Endothelial cell of umbilical vein (primary cell): ENCODE data around the gene ACAP2. TPM values are rescaled to one million over a fixed set of nuclear protein-coding genes. Genes with fewer than 3 reads are reported as not detected.

Experiments
- BruUV-seq: library from RNA; stranded (reverse); fragments of 400-500 nt; replicated peaks from 2 replicates; lab custom pipeline; 2021; lab: Mats Ljungman, UMichigan
- CTCF ChIA-PET: fragments of 300-600, 350-600 bp; sonication (Branson Sonifier 250); formaldehyde crosslinking; loops from one replicate; lab custom pipeline; 2021; ENCODE audit warnings: antibody characterized with exemption, inconsistent platforms; lab: Charles Lee
- POLR2A ChIA-PET: fragments of 300-600, 350-600 bp; sonication (Branson Sonifier 250); formaldehyde crosslinking; loops from one replicate; lab custom pipeline; 2021; ENCODE audit warnings: antibody characterized with exemption, inconsistent platforms; lab: Charles Lee
- DNase-seq: peaks from one replicate; pipeline ENCODE4 v3.0.0-alpha.2; 2011; ENCODE audit warnings: low read depth, low spot score
- FAIRE-seq: peaks from 2 replicates; lab custom pipeline; 2011; peaks lifted over from hg19 to GRCh38; lab: Jason Lieb, UNC
- H2AFZ ChIP-seq: 2 replicates; pipeline ENCODE4 v1.6.0; 2012; ENCODE audit warnings: low read depth, low read length, control low read depth, inconsistent platforms
- H3K27ac ChIP-seq: 2 replicates; pipeline ENCODE4 v1.5.1; 2011; ENCODE audit warnings: low read depth, mild to moderate bottlenecking, control low read depth, low read length, moderate library complexity; ENCODE audit not compliant: insufficient read depth
- H3K27me3 ChIP-seq, 2 experiments: 2 replicates each; pipeline versions ENCODE4 v1.6.0 to v1.6.1; 2011; ENCODE audit warnings: low read length in 2 of 2, mixed read lengths in 1 of 2; ENCODE audit not compliant: control insufficient read depth in 2 of 2, insufficient read depth in 2 of 2
- H3K36me3 ChIP-seq, 2 experiments: 2 replicates in 1 of 2; 3 replicates in 1 of 2; pipeline ENCODE4 v1.5.1; 2011; ENCODE audit warnings: low read length in 2 of 2, mild to moderate bottlenecking in 1 of 2, moderate library complexity in 1 of 2; ENCODE audit not compliant: control insufficient read depth in 2 of 2, insufficient read depth in 2 of 2; ENCODE audit errors: extremely low read depth in 1 of 2
- H3K4me1 ChIP-seq: 3 replicates; pipeline ENCODE4 v1.5.1; 2011; ENCODE audit warnings: mild to moderate bottlenecking, low read length; ENCODE audit not compliant: control insufficient read depth, insufficient read depth; ENCODE audit errors: extremely low read depth
- H3K4me2 ChIP-seq: 2 replicates; pipeline ENCODE4 v1.6.1; 2011; ENCODE audit warnings: low read length, control low read depth, mixed read lengths; ENCODE audit not compliant: insufficient read depth
- H3K4me3 ChIP-seq, 3 experiments: fragments of 200-600 bp in 1 of 3; sonication (generic), shearing (Covaris generic) in 1 of 3; replicated peaks in 1 of 3; 2 replicates each; pipeline ENCODE4 v1.5.1; 2011 to 2016; ENCODE audit warnings: control low read depth in 3 of 3, low read length in 3 of 3, mild to moderate bottlenecking in 2 of 3, inconsistent platforms in 1 of 3, low read depth in 1 of 3, moderate library complexity in 1 of 3; ENCODE audit not compliant: insufficient read depth in 1 of 3
- H3K79me2 ChIP-seq: 2 replicates; pipeline ENCODE4 v1.6.0; 2012; ENCODE audit warnings: low read length, inconsistent platforms; ENCODE audit not compliant: control insufficient read depth, insufficient read depth
- H3K9ac ChIP-seq: replicated peaks from 2 replicates; pipeline ENCODE3; 2011; ENCODE audit warnings: low read length, control low read depth; ENCODE audit not compliant: insufficient read depth; ENCODE audit errors: extremely low read depth
- H3K9me1 ChIP-seq: replicated peaks from 3 replicates; pipeline ENCODE4 v1.6.0; 2011; ENCODE audit warnings: mild to moderate bottlenecking, low read length; ENCODE audit not compliant: control insufficient read depth, insufficient read depth; ENCODE audit errors: extremely low read depth
- H3K9me3 ChIP-seq: replicated peaks from 2 replicates; pipeline ENCODE4 v1.5.1; 2012; ENCODE audit warnings: low read length, inconsistent platforms; ENCODE audit not compliant: control insufficient read depth, insufficient read depth
- H4K20me1 ChIP-seq: replicated peaks from 2 replicates; pipeline ENCODE3; 2011; ENCODE audit warnings: mild to moderate bottlenecking, low read length; ENCODE audit not compliant: control insufficient read depth, insufficient read depth; ENCODE audit errors: extremely low read depth
- EZH2 ChIP-seq: IDR thresholded peaks from 2 replicates; pipeline ENCODE4 v1.6.1; 2012; ENCODE audit warnings: borderline replicate concordance, low read depth, mild to moderate bottlenecking, moderate library complexity, low read length, inconsistent platforms; ENCODE audit not compliant: severe bottlenecking
- FOS ChIP-seq: IDR thresholded peaks from 2 replicates; pipeline ENCODE4 v1.6.1; 2011; ENCODE audit warnings: mild to moderate bottlenecking, low read length, moderate library complexity, borderline replicate concordance; ENCODE audit not compliant: insufficient read depth
- GATA2 ChIP-seq: IDR thresholded peaks from 2 replicates; pipeline ENCODE4 v1.7.0; 2011; ENCODE audit warnings: low read depth, mild to moderate bottlenecking, moderate library complexity, mixed read lengths, low read length; ENCODE audit not compliant: insufficient read length, insufficient read depth
- JUN ChIP-seq: IDR thresholded peaks from 2 replicates; pipeline ENCODE4 v1.6.1; 2011; ENCODE audit warnings: borderline replicate concordance, low read depth; ENCODE audit not compliant: insufficient read length, insufficient read depth
- MYC ChIP-seq: IDR thresholded peaks from one replicate; pipeline ENCODE4 v1.6.1; 2011; ENCODE audit warnings: mild to moderate bottlenecking, low read depth, low read length
- POLR2A ChIP-seq: IDR thresholded peaks from 2 replicates; pipeline ENCODE4 v1.6.1; 2012; ENCODE audit warnings: low read depth, mild to moderate bottlenecking, control low read depth, low read length
- POLR2AphosphoS5 ChIP-seq: IDR thresholded peaks from 2 replicates; pipeline ENCODE4 v1.6.1; 2012; ENCODE audit warnings: low read depth, mild to moderate bottlenecking, control low read depth, low read length, moderate library complexity; ENCODE audit not compliant: insufficient read depth
- dilution Hi-C: fragments of 300-500 bp; cut with MboI; formaldehyde crosslinking; loops from one replicate; pipeline ENCODE4 v1.15.0; 2019; ENCODE audit warnings: low sequenced_read_pairs; ENCODE audit not compliant: extremely low pct_ligation_motif_present
- intact Hi-C: fragments of 100-400 bp; cut with micrococcal nuclease; formaldehyde crosslinking; loops from one replicate; pipeline ENCODE4 v1.10.0; 2022
- polyA plus RNA-seq, 4 experiments: library from polyadenylated mRNA; depleted of rRNA in 3 of 4; stranded (reverse) in 3 of 4; unstranded in 1 of 4; fragments of >200 nt; gene quantifications; 2 replicates each; pipeline versions ENCODE4 v1.2.1 to v1.2.3, GENCODE V29; 2011 to 2012; ENCODE audit warnings: missing spikeins in 1 of 4
- total RNA-seq: library from RNA; stranded (reverse); gene quantifications from 2 replicates; pipeline ENCODE4 v1.2.3, GENCODE V29; 2021
- TF ChIP-seq, protein P1 (sequence below), 2 donors: IDR thresholded peaks; 1 replicate in 1 of 2; 2 replicates in 1 of 2; pipeline ENCODE4 v1.5.1; 2011; ENCODE audit warnings: low read length in 2 of 2, mild to moderate bottlenecking in 2 of 2, moderate library complexity in 2 of 2, control low read depth in 1 of 2, inconsistent platforms in 1 of 2, low read depth in 1 of 2; ENCODE audit not compliant: insufficient read depth in 1 of 2; ENCODE audit errors: extremely low read depth in 1 of 2
- TF ChIP-seq, protein P2 (sequence below): IDR thresholded peaks from 2 replicates; pipeline ENCODE4 v1.6.1; 2011; ENCODE audit not compliant: insufficient read depth, insufficient read length

The ACAP2 gene
- total and polyA plus RNA-seq, 2 donors (not counting 3 experiments of a cell fraction or from before 2014, with no cell fraction given), result 13.6 to 36.9 TPM

DNA sequence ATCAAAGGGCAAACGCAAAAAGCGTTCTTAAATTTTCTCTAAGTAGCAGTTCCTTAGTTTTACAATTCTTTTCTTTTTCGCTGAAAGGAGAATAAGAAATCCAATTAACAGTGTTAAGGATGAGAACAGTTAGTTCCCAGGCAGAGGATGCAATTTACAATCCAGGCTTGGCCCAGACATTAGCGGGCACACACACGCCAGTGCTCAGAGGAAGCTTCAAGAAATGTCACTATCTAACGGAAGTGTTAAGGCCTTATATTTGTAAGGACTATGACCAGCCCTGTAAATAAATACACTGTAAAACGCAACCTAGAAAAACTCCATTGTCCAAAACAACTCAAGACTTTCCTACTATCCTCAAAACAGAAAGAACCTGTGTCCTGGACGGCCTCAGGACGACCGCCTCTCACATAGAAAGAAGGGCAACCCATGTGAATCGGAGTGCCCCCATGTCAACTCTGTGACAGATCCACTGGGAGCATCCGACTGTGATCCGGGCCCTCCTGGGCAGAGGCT, 1.3 kb downstream of the ACAP2 start:
- Histone ChIP-seq H4K20me1 (peaks cover 3% of the 10 kb centered on the region), H3K4me2 (peak overlapping the region; percentile 83), H2AFZ (peak overlapping the region; percentile 79), H3K9me3 (no peaks in the 10 kb centered on the region), H3K9ac (peak overlapping the region; percentile 91), H3K27ac (peak overlapping the region; percentile 30), H3K27me3 (no peaks in the 10 kb centered on the region), H3K4me3 (peak overlapping the region; percentile 70 to 88 (median 81)), H3K79me2 (peaks cover 54% of the 10 kb centered on the region), H3K36me3 (no peaks in the 10 kb centered on the region), H3K4me1 (peaks cover 15% of the 10 kb centered on the region), H3K9me1 (no peaks in the 10 kb centered on the region)
- TF ChIP-seq POLR2A, result no peak
- TF ChIP-seq, protein P1, sequence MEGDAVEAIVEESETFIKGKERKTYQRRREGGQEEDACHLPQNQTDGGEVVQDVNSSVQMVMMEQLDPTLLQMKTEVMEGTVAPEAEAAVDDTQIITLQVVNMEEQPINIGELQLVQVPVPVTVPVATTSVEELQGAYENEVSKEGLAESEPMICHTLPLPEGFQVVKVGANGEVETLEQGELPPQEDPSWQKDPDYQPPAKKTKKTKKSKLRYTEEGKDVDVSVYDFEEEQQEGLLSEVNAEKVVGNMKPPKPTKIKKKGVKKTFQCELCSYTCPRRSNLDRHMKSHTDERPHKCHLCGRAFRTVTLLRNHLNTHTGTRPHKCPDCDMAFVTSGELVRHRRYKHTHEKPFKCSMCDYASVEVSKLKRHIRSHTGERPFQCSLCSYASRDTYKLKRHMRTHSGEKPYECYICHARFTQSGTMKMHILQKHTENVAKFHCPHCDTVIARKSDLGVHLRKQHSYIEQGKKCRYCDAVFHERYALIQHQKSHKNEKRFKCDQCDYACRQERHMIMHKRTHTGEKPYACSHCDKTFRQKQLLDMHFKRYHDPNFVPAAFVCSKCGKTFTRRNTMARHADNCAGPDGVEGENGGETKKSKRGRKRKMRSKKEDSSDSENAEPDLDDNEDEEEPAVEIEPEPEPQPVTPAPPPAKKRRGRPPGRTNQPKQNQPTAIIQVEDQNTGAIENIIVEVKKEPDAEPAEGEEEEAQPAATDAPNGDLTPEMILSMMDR (IDR thresholded peaks at IDR 0.05; ENCODE audit: extremely low read depth in 1 of 2, insufficient read depth in 1 of 2, low read depth in 1 of 2, low read length in 2 of 2), result no peak
- TF ChIP-seq EZH2, result no peak
- TF ChIP-seq JUN, result no peak
- no peak for TF ChIP-seq FOS
- TF ChIP-seq GATA2, result no peak
- no peak for TF ChIP-seq POLR2AphosphoS5
- TF ChIP-seq MYC, result no peak
- TF ChIP-seq, protein P2, sequence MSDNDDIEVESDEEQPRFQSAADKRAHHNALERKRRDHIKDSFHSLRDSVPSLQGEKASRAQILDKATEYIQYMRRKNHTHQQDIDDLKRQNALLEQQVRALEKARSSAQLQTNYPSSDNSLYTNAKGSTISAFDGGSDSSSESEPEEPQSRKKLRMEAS, result no peak
- TSS peak; percentile 32 for BruUV-seq
- FAIRE-seq (no peak), DNase-seq (peak; percentile 34)
- ChIA-PET POLR2A (interaction anchor here (0.6 to 1.3 kb wide), 3 partner anchors 51 to 556 kb away, joined by 3 to 4 read pairs (median 3); partner anchors contain the start of gene PPP1R2), CTCF (interaction anchor here (1.1 to 4.1 kb wide), 5 partner anchors 9 to 759 kb away, joined by 3 to 35 read pairs (median 3); partner anchors contain the start of gene XXYLT1)
- dilution Hi-C loops, result no loop called here
- intact Hi-C loops, result loop anchor here (5.0 to 10.0 kb wide), 4 partner anchors 83 to 1301 kb away; partner anchors contain the start of gene LSG1
